HEK293T (cell line): ENCODE data around the gene BCAR1.

Source experiments
- CTCF ChIA-PET: fragments of 350-600 bp; formaldehyde crosslinking; extraction: SDS; loops from one replicate; lab custom pipeline; 2021; ENCODE audit warnings: antibody characterized with exemption, inconsistent platforms; lab: Yijun Ruan, JAX
- POLR2A ChIA-PET: fragments of 350-600 bp; formaldehyde crosslinking; extraction: SDS; loops from one replicate; lab custom pipeline; 2020; ENCODE audit warnings: antibody characterized with exemption, inconsistent platforms; lab: Yijun Ruan, JAX
- DNase-seq: peaks from one replicate; pipeline ENCODE4 v3.0.0; 2012; ENCODE audit warnings: mixed read lengths; ENCODE audit errors: extremely low spot score
- ARNT ChIP-seq: fragments of 450-650 bp; IDR thresholded peaks from 2 replicates; pipeline ENCODE4 v1.6.1; 2017; ENCODE audit warnings: mild to moderate bottlenecking
- BHLHE40 ChIP-seq: fragments of 450-650 bp; IDR thresholded peaks from 2 replicates; pipeline ENCODE4 v1.6.1; 2016; ENCODE audit warnings: mild to moderate bottlenecking, moderate library complexity, borderline replicate concordance
- CTBP1 ChIP-seq: fragments of 450-650 bp; IDR thresholded peaks from 2 replicates; pipeline ENCODE4 v1.6.1; 2016; ENCODE audit warnings: borderline replicate concordance
- ELF4 ChIP-seq: fragments of 450-650 bp; IDR thresholded peaks from 2 replicates; pipeline ENCODE4 v1.6.1; 2017; ENCODE audit warnings: antibody characterized with exemption
- FOXA1 ChIP-seq: fragments of 450-650 bp; IDR thresholded peaks from 2 replicates; pipeline ENCODE4 v1.6.1; 2016; ENCODE audit warnings: mild to moderate bottlenecking
- FOXK2 ChIP-seq: fragments of 450-650 bp; IDR thresholded peaks from 2 replicates; pipeline ENCODE4 v1.6.1; 2016; ENCODE audit warnings: mild to moderate bottlenecking
- FOXM1 ChIP-seq: fragments of 450-650 bp; IDR thresholded peaks from 2 replicates; pipeline ENCODE4 v1.6.1; 2017; ENCODE audit warnings: mild to moderate bottlenecking, borderline replicate concordance
- HDGF ChIP-seq: fragments of 450-650 bp; IDR thresholded peaks from 2 replicates; pipeline ENCODE4 v1.6.1; 2017; ENCODE audit warnings: antibody characterized with exemption, borderline replicate concordance
- L3MBTL2 ChIP-seq: fragments of 450-650 bp; conservative IDR thresholded peaks from 2 replicates; pipeline ENCODE4 v1.6.1; 2016; ENCODE audit warnings: mild to moderate bottlenecking
- LEF1 ChIP-seq: fragments of 450-650 bp; IDR thresholded peaks from 2 replicates; pipeline ENCODE4 v1.6.1; 2017; ENCODE audit warnings: mild to moderate bottlenecking, borderline replicate concordance
- NFRKB ChIP-seq: fragments of 450-650 bp; IDR thresholded peaks from 2 replicates; pipeline ENCODE4 v1.6.1; 2016; ENCODE audit warnings: mild to moderate bottlenecking, moderate library complexity
- SP1 ChIP-seq: fragments of 450-650 bp; IDR thresholded peaks from 2 replicates; pipeline ENCODE4 v1.6.1; 2017
- SUZ12 ChIP-seq: fragments of 450-650 bp; IDR thresholded peaks from 2 replicates; pipeline ENCODE4 v1.6.1; 2016; ENCODE audit warnings: mild to moderate bottlenecking
- TARDBP ChIP-seq: fragments of 450-650 bp; IDR thresholded peaks from 2 replicates; pipeline ENCODE4 v1.6.1; 2016
- ZNF384 ChIP-seq: fragments of 450-650 bp; IDR thresholded peaks from 2 replicates; pipeline ENCODE4 v1.6.1; 2016
- TF ChIP-seq, protein P1 (sequence below): fragments of 450-650 bp; IDR thresholded peaks from 2 replicates; pipeline ENCODE4 v1.6.1; 2016

Gene BCAR1

DNA sequence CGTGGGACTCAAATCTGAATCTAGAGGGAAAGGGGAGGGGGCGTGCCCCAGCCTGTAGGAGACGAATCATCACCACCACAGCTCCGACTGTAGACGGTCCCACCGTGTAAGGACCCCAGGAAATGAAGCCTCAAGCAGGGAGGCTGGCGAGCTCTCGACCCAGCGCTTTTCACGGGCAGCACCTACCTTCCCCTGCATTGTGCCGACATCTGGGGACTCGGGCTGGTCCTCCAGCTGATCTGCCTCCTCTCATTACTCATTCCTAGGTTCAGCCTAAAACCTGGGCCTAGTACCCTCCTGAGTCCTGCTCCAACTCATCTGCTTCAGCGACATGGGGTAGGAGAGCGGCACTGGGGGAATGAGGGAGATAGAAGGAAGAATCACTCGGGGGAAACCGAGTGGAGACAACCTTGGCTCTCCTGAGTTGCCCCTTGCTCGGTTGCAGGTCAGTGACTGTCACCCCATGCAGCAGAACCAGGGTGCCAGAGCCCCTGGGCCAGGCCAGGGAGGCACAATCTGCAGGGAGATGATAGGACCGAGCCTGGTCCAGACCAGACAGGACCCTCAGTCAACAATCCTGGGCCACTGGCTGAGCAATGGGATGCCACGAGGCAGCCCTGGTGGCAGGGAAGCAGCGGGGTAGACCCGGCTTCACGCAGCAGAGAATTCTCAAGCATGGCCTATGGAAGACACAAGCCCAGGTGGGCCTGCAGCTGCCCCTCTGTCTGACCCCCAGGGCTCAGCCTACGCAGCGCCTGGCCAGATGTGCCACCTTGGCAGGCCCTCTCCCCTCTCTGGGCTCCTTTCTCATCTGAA is 833 bp upstream of the BCAR1 start:
- POLR2A ChIA-PET, result no interaction called here
- CTCF ChIA-PET, result interaction anchor here (0.6 kb wide), 1 partner anchor 76 kb away, joined by 6 read pairs; no protein-coding TSS in a partner anchor
- no peak for TF ChIP-seq LEF1
- no peak for TF ChIP-seq BHLHE40
- no peak for TF ChIP-seq FOXK2
- TF ChIP-seq ELF4, result no peak
- TF ChIP-seq ARNT, result no peak
- 0 out of 2 replicates have a peak, but pooled peaks have one; percentile 12 for TF ChIP-seq HDGF
- no peak for DNase-seq

- TF ChIP-seq FOXK2 (no peak), TARDBP (no peak), LEF1 (no peak), BHLHE40 (no peak), SP1 (no peak), CTBP1 (no peak), FOXM1 (no peak), HDGF (no peak), ARNT (no peak), NFRKB (no peak)
- TF ChIP-seq, protein P1, sequence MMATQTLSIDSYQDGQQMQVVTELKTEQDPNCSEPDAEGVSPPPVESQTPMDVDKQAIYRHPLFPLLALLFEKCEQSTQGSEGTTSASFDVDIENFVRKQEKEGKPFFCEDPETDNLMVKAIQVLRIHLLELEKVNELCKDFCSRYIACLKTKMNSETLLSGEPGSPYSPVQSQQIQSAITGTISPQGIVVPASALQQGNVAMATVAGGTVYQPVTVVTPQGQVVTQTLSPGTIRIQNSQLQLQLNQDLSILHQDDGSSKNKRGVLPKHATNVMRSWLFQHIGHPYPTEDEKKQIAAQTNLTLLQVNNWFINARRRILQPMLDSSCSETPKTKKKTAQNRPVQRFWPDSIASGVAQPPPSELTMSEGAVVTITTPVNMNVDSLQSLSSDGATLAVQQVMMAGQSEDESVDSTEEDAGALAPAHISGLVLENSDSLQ, result no peak
- ChIA-PET CTCF (interaction anchor here (1.0 to 1.4 kb wide), 2 partner anchors 31 to 52 kb away, joined by 3 read pairs; no protein-coding TSS in a partner anchor), POLR2A (interaction anchor here (1.1 kb wide), 2 partner anchors 213 to 397 kb away, joined by 3 read pairs; partner anchors contain the start of genes KARS1, TERF2IP and TMEM170A)
- DNase-seq, result peak; percentile 62
These were observed 580 bp downstream of the BCAR1 start for GRCh38 chr16:75250809-75251279.

- DNase-seq, result no peak
- POLR2A ChIA-PET, result interaction anchor here (1.1 kb wide), 2 partner anchors 214 to 397 kb away, joined by 3 read pairs; partner anchors contain the start of genes KARS1, TERF2IP and TMEM170A
These were observed 1.2 kb downstream of the BCAR1 start for GRCh38 chr16:75250089-75250808.

DNA sequence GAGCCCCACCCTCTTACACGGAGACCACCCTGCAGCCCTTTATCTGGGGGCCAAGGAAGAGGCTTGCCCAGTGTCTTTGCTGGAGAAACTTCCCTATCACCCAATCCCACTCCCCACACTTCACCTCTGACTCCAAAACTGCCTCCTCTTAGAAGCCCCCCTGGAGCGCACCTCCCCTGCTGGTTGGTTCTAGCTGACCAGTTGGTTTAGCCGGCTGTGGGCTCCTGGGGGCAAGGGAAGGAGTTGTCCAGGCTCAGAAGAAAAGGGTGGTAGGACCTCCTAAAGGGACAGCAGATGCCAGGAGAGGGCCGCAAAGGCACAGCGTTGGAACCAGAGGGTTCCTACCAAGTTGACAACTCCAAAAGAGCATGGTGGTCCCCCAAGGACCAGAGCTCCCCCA is 2.0 kb downstream of the BCAR1 start:
- CTCF ChIA-PET, result no interaction called here
- TF ChIP-seq TARDBP, result no peak
- no peak for TF ChIP-seq ARNT
- no peak for TF ChIP-seq ELF4
- TF ChIP-seq LEF1, result no peak
- TF ChIP-seq NFRKB, result no peak
- POLR2A ChIA-PET, result interaction anchor here (1.1 kb wide), 1 partner anchor 214 kb away, joined by 3 read pairs; the partner anchor contains the start of gene TMEM170A
- no peak for DNase-seq

More at GRCh38 chr16:75250089-75250808, 1.2 kb downstream of the BCAR1 start:
- no peak for TF ChIP-seq NFRKB
- no peak for TF ChIP-seq ZNF384
- no peak for TF ChIP-seq SP1
- TF ChIP-seq SUZ12, result no peak
- TF ChIP-seq, protein P1, result no peak
- TF ChIP-seq FOXK2, result no peak
- TF ChIP-seq ELF4, result no peak
- no peak for TF ChIP-seq FOXA1
- TF ChIP-seq LEF1, result no peak
- CTCF ChIA-PET, result interaction anchor here (1.0 to 1.4 kb wide), 2 partner anchors 32 to 51 kb away, joined by 3 read pairs; no protein-coding TSS in a partner anchor

DNA sequence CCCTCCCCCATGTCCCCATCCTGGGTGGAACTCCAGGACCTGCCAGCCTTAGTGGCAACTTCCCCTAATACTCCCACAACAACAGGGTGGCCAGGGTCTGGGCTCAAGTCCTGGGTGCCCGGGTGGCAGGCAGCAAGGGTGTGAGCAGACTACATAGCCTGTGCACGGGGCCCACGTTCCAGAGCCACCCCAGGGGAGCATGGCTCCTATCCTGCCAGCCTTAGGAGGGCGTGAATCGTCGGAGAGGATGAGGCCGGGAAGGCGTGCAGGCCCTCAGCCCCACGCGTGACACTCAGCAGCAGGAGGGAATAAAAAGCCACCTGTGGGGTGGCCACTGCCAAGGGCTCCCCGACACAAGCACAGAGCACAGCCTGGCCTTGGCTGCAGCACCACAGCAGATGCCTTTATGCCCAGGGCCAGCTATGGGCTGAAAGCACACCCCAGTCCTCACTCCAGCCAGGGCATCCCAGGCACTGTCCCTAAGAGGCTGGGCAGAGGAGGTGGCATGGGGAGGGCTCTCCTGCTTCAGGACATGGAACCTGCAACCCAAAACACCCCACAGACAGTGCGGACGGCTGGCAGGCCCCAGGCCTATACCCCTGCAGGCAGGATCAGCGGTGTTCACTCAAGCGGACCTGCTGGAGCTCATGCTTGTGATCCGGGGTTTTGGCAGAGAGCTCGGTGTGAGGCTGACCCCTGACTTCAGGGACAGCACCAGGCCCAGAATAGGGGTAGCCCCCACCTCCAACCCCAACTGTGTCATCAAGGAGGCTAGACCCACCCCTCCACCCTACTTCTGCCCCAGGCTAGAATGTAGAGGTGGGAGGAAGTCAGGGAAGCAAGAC is 2.7 kb downstream of the BCAR1 start:
- CTCF ChIA-PET, result no interaction called here
- POLR2A ChIA-PET, result no interaction called here

More for the DNA sequence above, 2.7 kb downstream of the BCAR1 start:
- TF ChIP-seq, protein P1, result no peak
- no peak for TF ChIP-seq L3MBTL2
- TF ChIP-seq BHLHE40, result no peak
- no peak for TF ChIP-seq HDGF
- TF ChIP-seq ARNT, result no peak
- no peak for TF ChIP-seq ELF4
- no peak for TF ChIP-seq LEF1
- no peak for TF ChIP-seq NFRKB
- TF ChIP-seq FOXK2, result no peak
- no peak for TF ChIP-seq FOXM1
- no peak for TF ChIP-seq SUZ12
- TF ChIP-seq TARDBP, result no peak
- TF ChIP-seq ZNF384, result no peak
- no peak for TF ChIP-seq SP1
- TF ChIP-seq CTBP1, result no peak
- TF ChIP-seq FOXA1, result no peak
- DNase-seq, result no peak
